ENCODE measurements around the gene CDC42SE1. TPM values are rescaled to one million over a fixed set of nuclear protein-coding genes. Genes with fewer than 3 reads are reported as not detected.

The CDC42SE1 gene
- total RNA-seq, 1 donor from 2014 or later, result 347 TPM

DNA sequence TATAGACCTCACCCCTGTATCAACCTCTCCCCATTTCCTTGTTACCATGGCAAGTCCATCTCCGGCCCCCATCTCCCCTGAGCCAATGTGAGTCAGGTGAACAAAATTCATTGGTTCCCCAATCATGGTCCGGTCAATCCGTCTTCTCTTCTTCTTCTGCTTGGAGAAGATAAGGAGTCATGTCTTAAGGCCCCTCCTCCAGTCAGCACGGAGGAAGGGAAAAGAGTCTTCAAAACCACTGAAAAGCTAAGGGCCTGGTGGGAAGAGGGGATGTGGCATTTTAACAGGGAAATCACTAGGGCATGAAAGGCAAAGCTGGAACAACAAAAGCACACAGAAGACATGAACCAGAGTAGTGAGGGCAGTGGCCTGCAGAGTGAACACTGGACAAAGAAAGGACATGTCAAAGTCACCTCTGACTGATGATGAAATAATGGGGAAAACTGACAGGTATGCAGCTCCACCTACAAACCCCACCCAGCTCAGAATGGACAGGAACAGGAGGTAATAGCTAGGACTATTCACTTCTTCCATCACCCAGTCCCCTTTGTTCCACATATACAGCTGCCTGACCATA is 4.4 kb downstream of the CDC42SE1 start:
- intact Hi-C loops (cut with micrococcal nuclease), result loop anchor here (5.0 to 10.0 kb wide), 2 partner anchors 493 to 690 kb away; partner anchors contain the start of gene RPRD2

DNA sequence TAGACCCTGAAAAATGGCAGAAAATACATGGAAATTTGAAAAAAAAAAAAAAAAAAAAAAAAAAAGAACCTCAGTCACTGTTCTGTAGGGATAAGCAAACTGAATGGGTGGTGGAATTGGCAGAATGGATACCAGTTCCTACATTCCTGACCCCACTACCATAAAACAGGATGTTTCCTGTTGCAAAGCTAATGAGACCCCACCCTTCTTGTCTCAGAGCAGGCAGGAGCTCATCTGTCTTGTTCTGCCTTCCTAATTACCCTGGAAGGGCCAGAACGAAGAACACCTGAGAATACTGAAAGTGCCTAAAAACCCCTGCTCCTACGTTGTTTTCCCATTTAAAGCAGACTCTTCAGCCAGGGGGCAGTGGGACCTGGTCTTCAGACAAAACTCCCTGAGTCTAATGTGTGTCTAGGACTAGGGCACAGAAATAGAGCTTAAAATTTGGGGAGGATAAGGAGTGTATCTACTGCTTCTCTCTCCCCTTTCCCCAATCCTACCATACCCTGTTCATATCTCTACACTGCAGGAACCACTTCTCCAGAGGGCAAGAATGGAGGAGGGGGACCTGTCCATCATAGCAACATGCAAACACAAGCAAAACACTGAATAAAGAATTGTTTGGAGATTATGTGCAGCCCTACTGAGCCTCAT is 7.9 kb downstream of the CDC42SE1 start:
- intact Hi-C loops (cut with micrococcal nuclease), result loop anchor here (10.0 kb wide), 1 partner anchor 687 kb away; the partner anchor contains the start of gene RPRD2

DNA sequence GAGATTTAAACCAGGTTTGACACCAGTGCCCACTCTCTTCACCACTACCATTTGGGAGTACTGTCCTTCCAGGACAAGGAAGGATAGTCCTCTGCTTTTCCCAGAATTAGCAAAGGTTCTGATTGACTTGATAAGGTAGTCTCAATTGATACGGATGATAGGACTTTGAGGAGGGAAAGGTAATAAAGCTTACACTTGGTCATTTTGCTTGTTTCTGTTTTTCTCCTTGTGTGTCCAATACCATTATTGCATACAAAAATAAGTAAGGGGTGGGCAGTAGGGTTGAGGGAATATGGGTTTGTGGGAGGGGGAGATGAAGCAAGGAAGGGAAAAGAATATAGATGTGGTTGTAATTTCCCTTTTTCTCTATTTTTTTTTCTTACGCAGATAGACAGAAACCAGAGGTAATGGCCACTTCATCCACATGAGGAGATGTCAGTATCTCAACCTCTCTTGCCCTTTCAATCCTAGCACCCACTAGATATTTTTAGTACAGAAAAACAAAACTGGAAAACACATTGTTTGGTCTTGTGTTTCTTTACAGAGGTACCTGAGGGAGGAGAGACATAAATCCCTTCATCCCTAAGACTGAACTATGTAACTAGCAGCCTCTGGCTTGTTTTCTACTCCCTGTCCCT is 9.3 kb downstream of the CDC42SE1 start:
- intact Hi-C loops (cut with micrococcal nuclease), result loop anchor here (10.0 kb wide), 1 partner anchor 685 kb away; the partner anchor contains the start of gene RPRD2

DNA sequence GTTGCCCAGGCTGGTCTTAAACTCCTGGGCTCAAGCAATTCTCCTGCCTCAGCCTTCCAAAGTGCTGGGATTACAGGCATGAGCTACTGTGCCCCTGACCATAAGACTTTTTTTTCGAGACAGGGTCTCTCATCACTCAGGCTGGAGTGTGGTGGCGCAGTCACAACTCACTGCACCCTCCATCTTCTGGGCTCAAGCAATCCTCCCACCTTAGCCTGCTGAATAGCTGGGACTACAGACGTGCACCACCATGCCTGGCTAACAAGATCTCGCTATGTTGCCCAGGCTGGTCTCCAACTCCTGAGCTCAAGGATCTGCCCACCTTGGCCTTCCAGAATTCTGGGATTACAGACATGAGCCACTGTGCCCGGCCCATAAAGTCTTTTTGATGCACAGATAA is 10.0 kb downstream of the CDC42SE1 start:
- intact Hi-C loops (cut with micrococcal nuclease), result loop anchor here (2.0 kb wide), 1 partner anchor 25 kb away; no protein-coding TSS in a partner anchor

DNA sequence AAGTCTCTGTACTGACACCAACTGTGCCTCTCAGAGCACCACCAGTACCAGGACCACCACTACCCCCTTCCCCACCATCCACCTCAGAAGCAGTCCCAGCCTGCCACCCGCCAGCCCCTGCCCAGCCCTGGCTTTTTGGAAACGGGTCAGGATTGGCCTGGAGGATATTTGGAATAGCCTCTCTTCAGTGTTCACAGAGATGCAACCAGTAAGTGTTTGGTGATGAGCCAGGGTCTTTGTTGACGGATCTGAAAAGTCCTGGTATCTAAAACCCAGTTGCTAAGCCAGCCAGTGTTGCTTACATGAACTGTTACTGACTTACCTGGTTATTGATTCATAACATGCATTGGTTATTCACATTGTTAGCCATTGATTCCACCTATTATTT is 10.8 kb downstream of the CDC42SE1 start:
- intact Hi-C loops (cut with micrococcal nuclease), result loop anchor here (1.0 to 2.0 kb wide), 2 partner anchors 8 to 24 kb away; no protein-coding TSS in a partner anchor

DNA sequence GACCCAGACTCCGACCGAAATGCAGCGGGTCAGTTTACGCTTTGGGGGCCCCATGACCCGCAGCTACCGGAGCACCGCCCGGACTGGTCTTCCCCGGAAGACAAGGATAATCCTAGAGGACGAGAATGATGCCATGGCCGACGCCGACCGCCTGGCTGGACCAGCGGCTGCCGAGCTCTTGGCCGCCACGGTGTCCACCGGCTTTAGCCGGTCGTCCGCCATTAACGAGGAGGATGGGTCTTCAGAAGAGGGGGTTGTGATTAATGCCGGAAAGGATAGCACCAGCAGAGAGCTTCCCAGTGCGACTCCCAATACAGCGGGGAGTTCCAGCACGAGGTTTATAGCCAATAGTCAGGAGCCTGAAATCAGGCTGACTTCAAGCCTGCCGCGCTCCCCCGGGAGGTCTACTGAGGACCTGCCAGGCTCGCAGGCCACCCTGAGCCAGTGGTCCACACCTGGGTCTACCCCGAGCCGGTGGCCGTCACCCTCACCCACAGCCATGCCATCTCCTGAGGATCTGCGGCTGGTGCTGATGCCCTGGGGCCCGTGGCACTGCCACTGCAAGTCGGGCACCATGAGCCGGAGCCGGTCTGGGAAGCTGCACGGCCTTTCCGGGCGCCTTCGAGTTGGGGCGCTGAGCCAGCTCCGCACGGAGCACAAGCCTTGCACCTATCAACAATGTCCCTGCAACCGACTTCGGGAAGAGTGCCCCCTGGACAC is 11.3 kb downstream of the CDC42SE1 start:
- intact Hi-C loops (cut with micrococcal nuclease), result loop anchor here (1.0 to 2.0 kb wide), 2 partner anchors 8 to 23 kb away; no protein-coding TSS in a partner anchor

DNA sequence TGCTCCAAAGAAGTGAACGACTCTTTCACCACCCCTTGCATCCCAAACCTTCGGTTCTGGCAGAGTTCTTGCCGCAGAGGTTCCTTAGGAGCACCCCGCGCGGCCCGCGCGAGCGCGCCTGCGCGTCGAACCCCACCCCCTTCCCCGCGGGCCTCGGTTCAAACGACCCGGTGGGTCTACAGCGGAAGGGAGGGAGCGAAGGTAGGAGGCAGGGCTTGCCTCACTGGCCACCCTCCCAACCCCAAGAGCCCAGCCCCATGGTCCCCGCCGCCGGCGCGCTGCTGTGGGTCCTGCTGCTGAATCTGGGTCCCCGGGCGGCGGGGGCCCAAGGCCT is 11.9 kb downstream of the CDC42SE1 start, which contains the start of gene C1orf56:
TSS of gene C1orf56 (plus strand) at position 161 of the 334 bp plus-strand sequence. CDS start at position 258, 97 bp downstream.
- intact Hi-C loops (cut with micrococcal nuclease), result no loop called here

DNA sequence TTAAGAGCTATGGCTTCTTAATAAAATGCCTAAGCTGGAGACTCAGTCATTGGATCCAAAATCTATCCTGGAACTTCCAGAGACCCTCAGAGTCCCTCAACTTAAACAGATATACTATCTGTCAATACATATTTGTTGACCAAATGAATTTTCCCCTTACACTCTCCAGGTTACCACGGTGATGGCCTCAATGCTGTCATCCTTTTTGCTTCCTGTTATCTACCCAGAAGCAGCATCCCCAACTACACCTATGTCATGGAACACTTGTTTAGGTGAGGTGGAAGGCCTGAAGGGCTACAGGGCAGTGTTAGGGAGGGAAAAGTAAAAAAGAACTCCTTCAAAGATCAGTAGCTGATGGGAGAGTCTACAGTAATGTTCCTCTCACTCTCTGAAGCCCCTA is 16.3 kb downstream of the CDC42SE1 start:
- intact Hi-C loops (cut with micrococcal nuclease), result no loop called here

DNA sequence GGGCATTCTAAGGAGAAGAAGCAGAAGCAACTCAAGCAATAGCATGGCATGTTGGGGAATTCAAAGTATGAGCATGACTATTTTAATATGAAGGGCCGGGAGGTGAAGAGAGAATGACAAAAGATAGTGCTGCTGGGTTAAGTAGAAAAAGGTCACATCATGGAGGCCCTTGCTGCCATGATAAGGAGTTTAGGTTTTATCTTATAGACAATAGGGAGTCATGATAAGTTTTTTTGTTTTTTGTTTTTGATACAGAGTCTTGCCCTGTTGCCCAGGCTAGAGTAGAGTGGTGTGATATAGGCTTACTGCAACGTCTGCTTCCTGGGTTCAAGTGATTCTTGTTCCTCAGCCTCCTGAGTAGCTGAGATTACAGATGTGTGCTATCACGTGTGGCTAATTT is 19.9 kb downstream of the CDC42SE1 start:
- intact Hi-C loops (cut with micrococcal nuclease), result no loop called here

DNA sequence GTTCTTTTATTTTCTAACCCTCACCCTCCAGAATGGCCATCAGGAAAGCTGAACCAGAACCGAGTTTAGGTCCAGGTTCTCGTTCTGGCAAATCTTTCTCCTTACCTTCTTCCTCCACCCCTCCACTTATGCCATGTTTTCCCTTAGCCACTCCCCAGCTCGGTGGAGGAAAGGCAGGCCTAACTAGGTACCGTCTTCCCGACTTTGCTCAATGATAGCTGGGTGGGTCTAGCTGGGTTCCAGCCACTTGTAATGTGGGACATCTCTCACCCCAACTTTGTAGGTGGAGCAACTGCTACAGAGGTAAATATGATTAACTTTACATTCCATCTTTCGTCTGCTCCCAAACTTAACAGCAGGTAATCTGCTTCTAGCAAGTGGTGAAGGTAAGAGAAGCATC is 22.4 kb downstream of the CDC42SE1 start:
- intact Hi-C loops (cut with micrococcal nuclease), result no loop called here

DNA sequence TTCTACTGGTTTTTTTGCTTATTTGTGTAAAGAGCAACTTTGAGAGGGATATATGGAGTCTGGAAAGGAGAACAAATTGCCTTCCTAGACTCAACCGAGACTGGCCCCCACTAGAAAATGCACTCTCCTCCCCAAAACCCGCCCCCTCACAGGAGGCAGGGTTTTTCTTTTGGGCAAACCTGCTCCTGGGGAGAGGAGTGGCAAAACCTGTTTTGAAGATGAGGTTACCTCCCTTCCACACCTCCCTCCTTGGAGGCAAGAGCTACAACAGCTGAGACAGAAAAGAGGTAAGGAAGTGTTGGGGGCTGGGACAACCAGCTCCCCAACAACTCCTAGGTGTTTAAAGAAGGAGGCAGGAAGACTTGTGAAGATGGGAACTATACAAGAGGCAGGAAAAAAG is 23.1 kb downstream of the CDC42SE1 start, which contains the start of gene BNIPL:
TSS of gene BNIPL (plus strand) at position 231 of the 400 bp plus-strand sequence. CDS start at position 371, 140 bp downstream.
- intact Hi-C loops (cut with micrococcal nuclease), result no loop called here

DNA sequence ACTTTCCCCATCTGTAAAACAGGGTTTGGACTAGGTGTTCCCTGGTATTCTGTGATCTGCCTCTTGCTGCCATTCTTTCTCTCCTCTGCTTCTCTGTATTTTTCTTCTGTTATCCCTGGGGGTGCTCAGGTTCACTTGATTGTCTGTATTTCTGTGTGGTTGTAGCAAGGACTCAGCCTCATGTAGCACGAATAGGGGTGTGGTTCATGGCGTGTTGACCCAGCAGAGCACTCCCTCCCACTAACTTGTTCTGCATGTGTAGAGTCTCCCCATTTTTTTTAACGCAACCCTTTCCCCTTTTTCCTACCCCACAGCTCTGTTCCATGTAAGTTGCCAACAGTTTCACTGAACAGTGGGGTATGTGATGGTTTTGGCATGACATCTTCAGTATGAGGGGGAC is 24.3 kb downstream of the CDC42SE1 start:
- intact Hi-C loops (cut with micrococcal nuclease), result no loop called here

DNA sequence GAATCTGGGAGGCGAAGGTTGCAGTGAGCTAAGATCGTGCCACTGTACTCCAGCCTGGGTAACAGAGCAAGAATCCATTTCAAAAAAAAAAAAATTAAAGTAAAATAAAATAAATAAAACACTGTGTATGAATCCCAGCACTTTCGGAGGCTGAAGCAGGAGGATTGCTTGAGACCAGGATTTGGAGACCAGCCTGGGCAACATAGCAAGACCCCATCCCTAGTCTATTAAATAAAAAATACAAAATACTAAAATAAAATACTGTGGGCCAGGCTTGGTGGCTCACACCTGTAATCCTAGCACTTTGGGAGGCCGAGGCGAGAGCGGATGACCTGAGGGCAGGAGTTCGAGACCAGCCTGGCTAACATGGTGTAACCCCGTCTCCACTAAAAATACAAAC is 27.3 kb downstream of the CDC42SE1 start:
- intact Hi-C loops (cut with micrococcal nuclease), result no loop called here

DNA sequence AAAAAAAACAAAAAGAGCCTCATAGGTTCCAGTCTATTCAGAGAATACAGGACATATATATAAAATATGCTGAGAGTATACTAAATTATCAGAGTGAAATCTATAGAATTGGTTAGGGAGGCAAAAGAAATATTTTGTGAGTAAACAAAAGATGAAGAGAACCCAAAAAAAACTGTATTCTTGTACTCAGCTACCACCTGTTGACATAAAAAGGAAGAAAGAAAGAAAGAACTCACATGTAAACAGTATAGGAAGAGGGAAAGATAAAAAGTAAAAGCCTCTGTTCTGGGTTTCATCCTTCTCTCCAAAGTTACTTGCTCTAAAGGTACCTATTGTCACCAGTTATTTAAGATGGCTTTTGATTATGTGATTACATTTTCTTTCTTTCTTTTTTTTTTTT is 33.0 kb downstream of the CDC42SE1 start:
- intact Hi-C loops (cut with micrococcal nuclease), result no loop called here

DNA sequence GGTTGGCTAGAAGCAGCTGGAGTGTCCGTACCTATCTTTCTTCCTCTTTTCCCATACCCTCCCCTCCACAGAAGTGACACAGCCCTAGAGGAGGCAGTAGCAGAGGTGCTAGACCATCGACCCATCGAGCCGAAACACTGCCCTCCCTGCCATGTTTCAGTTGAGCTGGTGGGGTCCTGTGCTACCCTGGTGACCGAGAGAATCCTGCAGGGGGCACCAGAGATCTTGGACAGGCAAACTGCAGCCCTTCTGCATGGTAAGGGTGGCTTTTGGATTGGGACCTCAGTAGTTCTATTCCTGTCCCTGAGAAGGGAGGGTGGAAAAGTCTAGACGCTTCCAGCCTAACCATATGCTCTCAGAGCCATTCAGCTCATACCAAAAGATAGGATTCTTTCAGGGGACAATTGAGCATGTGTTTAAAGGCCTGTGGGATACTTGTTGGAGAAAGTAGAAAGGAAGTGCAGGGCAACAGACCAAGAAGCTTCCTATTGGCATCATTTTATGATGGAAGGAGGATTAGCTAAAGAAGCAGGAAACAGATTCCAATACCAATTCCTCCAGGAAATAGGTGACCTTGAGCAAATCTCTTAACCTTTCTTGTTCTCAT is 34.8 kb downstream of the CDC42SE1 start:
- intact Hi-C loops (cut with micrococcal nuclease), result loop anchor here (1.0 to 2.0 kb wide), 2 partner anchors 24 to 132 kb away; partner anchors contain the start of gene TNFAIP8L2

DNA sequence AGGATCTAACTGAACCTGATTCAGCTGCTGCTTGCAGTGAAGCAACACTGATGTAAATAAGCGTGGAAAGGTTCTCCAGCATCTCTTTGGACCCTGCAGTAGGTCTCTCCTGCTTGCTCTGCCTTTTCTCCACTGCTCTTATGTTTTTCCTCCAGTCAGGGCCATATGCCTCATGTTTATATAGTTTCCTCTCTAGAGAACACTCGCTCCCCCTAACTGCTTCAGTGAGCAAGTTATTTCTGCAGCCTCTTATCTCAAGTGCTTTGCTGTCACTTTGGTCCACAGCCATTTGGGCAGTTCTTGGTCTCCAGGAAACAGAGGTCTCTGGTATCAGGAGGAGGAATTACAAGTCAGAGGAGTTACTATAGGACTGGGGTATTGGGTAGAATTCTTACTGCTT is 45.9 kb downstream of the CDC42SE1 start:
- intact Hi-C loops (cut with micrococcal nuclease), result no loop called here

DNA sequence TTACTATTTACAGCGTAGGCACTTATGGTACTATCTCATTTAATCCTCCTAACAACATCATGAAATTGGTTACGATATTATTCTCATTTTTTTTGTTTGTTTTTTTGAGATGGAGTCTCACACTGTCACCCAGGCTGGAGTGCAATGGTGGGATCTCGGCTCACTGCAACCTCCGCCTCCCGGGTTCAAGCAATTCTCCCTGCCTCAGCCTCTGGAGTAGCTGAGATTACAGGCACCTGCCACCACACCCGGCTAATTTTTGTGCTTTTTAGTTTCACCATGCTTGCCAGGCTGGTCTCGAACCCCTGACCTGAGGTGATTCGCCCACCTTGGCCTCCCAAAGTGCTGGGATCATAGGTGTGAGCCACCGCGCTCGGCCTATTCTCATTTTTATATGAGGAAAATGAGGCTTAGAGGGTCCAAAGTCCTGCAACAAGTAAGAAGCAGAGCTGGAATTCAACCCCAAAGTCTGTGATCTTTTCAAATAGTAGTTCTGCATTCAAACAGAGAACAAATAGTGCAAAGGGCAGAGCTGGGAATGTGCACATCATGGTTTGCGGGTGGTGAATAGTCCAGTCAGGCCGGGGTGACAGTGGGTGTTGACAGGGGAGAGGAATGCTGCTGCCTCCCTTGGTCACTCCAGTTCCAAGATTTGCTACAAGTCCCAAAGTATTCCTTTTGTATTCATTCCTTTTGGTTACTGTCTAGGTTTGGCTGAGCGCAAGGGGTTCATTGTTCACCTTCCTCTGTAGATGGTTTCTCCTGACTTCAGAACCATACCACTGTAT is 46.5 kb downstream of the CDC42SE1 start:
- intact Hi-C loops (cut with micrococcal nuclease), result no loop called here

DNA sequence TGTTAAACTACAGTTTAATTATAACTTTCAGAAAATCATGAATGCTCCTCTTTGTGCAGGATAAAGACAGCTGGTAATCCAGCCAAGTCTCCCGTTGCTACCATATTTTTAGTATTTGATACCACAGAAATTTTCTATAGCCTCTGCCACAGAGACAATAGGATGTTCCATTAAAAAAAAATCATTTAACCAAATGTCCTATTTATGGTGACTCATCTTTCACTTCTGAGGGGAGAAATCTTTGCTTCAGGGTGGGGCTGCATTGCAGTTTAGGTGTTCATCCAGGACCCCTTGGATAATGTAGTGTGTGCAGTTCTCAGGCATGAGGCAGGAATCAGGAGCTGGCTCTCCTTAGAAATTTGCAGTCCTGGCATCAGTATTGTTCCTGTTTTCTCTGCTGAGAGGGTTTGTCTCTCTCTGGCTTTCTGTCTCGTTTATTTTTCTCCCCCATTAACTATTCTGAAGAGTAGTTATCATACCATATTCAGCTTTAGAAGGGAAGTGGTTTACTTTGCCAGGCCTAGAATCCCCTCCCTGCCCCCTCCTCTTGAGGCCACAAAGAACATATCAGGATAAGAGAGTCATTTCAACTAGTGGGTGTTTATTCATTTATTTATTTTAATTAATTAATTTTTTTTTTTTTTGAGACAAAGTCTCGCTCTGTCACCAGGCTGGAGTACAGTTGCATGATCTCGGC is 48.1 kb downstream of the CDC42SE1 start:
- intact Hi-C loops (cut with micrococcal nuclease), result no loop called here

DNA sequence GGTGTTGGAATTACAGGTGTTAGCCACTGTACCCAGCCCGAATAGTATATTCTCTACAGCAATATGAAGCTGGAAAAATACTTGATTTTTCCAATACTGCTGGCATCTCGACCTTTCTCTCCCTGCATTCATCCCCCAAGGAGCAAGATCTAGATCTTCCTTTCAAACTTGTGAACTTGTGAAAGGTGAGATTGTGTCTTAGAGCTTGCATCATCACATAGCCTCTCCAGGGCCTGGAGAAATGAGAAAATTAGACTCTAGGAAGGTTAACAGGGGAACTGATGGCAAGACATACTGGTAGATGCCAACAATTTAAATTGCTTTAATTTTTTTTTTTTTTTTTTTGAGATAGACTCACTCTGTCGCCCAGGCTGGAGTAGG is 49.1 kb downstream of the CDC42SE1 start:
- intact Hi-C loops (cut with micrococcal nuclease), result no loop called here

Data from T-helper 2 cell treated with Interferon-gamma antibody and Interleukin-4, amounts not matched to agents 100 ng/mL and 5 ng/mL, for 36 hours (primary cell).